ENCODE measurements around the gene KCNJ16.

KCNJ16 gene

DNA sequence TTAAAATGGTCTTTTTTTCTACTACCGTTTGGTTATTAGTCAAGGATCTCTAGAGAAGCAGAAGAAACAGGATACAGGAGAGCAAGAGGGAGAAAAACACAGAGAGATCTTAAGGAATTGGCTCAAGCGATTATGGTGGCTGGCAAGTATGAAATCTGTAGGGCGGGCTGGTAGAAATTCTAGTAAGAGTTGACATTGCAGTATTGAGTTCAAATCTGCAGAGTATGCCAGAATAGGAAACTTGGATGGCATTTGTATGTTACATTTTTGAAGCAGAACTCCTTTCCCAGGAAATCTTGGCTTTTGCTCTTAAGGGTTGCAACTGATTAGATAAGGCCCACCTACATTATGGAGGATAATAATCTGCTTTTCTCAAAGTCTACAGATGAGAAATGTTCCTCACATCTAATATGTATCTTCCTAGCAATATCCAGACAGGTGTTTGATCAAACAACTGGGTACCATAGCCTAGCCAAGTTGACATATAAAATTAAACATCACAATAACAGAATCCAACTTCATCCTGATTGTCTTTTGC, 4.0 kb downstream of the KCNJ16 start:
- no peak overlapping the region for H3K4me3 ChIP-seq (ENCODE audit: low read depth, low read length)
- no peak for DNase-seq (ENCODE audit: low read depth)
- TF ChIP-seq, protein P1, sequence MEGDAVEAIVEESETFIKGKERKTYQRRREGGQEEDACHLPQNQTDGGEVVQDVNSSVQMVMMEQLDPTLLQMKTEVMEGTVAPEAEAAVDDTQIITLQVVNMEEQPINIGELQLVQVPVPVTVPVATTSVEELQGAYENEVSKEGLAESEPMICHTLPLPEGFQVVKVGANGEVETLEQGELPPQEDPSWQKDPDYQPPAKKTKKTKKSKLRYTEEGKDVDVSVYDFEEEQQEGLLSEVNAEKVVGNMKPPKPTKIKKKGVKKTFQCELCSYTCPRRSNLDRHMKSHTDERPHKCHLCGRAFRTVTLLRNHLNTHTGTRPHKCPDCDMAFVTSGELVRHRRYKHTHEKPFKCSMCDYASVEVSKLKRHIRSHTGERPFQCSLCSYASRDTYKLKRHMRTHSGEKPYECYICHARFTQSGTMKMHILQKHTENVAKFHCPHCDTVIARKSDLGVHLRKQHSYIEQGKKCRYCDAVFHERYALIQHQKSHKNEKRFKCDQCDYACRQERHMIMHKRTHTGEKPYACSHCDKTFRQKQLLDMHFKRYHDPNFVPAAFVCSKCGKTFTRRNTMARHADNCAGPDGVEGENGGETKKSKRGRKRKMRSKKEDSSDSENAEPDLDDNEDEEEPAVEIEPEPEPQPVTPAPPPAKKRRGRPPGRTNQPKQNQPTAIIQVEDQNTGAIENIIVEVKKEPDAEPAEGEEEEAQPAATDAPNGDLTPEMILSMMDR (IDR thresholded peaks at IDR 0.05; ENCODE audit: low read depth, low read length, missing control alignments): no peak
- in situ Hi-C loops (cut with HindIII; ENCODE audit: low sequenced_read_pairs): no loop called here

DNA sequence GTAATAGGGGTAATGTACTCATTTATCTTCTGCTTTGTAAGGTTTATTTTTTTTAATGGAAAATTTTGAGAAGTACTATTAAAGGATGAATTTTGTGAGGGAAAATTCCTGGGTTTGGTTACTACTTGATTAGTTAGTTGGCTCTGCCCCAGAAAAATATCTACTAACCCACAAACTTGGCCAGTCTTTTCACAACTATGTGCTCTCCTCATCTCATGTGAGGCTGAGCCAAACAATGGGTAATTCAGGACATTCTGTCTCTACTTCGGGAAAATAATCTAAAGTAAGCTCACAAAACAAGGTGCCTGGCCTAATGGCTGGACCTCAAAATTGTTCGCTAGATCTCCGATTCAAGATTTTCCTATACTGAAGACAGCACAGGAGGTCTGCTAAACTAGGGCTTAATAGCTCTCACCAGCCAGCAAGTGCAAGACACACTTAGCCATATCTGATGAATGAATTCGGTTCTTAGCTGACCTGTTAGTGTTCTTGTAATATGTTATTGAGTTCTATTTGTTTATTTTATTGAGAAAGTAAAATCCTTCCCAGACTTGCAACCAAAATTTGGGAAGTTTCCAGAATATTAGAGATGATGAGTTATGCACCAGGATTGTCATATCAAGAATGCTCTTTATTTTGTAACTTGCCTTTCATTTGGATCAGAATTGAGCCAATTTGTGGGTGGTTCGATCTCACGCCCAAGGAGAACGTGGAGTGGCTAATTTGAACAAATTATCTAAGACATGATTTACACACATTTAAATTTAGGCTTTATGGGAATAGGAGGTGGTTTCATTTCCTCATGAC, 5.7 kb downstream of the KCNJ16 start:
- TF ChIP-seq, protein P1 (IDR thresholded peaks at IDR 0.05; ENCODE audit: low read depth, low read length, missing control alignments): no peak
- H3K4me3 ChIP-seq (ENCODE audit: low read depth, low read length): no peak overlapping the region
- in situ Hi-C loops (cut with HindIII; ENCODE audit: low sequenced_read_pairs): no loop called here
- DNase-seq (ENCODE audit: low read depth): peak; percentile 88

DNA sequence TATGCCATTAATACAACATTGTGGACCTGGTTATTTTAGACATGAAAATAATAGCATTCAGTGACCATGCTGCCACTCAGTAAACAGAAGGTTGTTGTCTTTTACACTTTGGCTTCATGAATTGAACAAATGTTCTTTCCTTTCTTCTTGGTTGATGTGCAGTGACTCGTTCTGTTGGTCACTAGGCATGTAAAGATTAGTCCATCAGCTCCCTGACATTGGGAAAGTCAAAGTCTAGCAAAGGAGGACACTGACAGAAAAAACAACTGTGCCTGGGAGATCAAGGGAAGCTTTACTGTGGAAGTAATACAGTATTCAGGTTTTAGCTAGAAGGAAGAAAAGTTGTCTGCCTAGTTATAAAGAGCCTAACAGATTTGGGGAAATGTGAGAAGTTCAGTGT, 6.9 kb downstream of the KCNJ16 start:
- TF ChIP-seq, protein P1 (IDR thresholded peaks at IDR 0.05; ENCODE audit: low read depth, low read length, missing control alignments): no peak
- no peak overlapping the region for H3K4me3 ChIP-seq (ENCODE audit: low read depth, low read length)
- no peak for DNase-seq (ENCODE audit: low read depth)
- in situ Hi-C loops (cut with HindIII; ENCODE audit: low sequenced_read_pairs): no loop called here

DNA sequence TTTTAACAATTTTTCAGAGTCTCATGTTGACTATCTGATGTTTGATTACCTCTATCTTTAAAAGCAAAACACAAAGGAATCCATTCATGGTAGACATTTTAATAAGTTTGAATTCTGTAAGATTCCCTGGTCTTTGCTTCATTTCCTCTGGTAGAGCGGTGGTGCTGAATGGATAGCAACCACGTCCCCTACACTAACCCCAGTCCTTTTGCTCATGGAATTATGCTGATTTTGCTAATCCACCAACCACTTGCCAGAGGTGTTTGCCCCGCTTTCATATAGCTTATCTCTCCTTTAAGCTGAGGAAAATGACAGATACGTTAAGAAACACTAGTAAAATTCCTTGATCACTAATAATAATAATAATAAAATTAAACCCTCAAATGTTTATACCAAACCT, 9.5 kb downstream of the KCNJ16 start:
- in situ Hi-C loops (cut with HindIII; ENCODE audit: low sequenced_read_pairs): no loop called here
- H3K4me3 ChIP-seq (ENCODE audit: low read depth, low read length): no peak overlapping the region
- no peak for DNase-seq (ENCODE audit: low read depth)
- TF ChIP-seq, protein P1 (IDR thresholded peaks at IDR 0.05; ENCODE audit: low read depth, low read length, missing control alignments): no peak

DNA sequence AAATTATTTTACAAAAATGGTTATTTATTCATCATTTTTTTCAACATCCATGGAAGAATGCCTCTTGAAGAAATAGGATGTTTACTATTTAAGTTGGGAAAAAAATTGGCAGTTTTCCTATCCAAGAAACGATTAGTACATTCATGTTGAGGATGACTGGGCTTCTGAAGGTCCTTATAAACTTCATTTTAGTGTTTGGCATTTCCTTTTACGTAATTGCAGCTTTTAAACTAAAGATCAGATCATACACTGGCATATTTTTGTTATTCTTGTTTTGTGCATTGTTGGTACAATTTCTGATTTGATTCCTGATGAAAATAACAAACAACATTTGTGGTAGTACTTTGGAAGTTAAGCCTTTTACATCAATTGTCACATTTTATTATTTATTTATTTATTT, 11.5 kb downstream of the KCNJ16 start:
- in situ Hi-C loops (cut with HindIII; ENCODE audit: low sequenced_read_pairs): no loop called here
- DNase-seq (ENCODE audit: low read depth): no peak
- H3K4me3 ChIP-seq (ENCODE audit: low read depth, low read length): no peak overlapping the region
- TF ChIP-seq, protein P1 (IDR thresholded peaks at IDR 0.05; ENCODE audit: low read depth, low read length, missing control alignments): no peak

DNA sequence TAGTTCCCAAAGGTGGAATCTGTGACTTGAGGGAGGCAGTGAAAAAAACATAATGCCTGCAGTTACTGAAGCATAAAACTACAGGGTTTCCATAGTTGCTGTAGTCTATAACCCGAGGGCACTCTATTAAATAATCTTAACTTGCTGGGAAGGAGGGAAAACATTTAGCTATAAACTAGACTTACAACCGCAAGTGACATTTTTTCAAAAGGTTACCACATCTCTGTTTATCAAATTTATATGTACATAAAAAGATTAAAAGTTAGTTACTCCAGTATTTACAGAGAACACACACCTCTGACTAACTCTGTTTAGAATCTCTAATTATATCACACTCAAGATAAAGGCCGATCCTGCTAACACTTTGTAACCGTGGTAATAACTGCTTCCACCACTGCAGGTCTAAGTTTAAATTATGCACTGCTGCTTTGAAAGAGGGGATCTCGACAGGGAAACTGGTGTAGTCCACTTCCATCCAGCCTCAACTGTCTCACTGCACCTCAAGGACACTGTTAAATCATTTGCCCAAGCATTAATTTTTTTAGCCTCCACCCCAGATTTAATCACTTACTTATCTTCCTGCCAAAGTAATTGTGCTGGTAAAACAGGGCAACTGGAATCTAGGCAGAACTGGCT, 14.6 kb downstream of the KCNJ16 start:
- TF ChIP-seq, protein P1 (IDR thresholded peaks at IDR 0.05; ENCODE audit: low read depth, low read length, missing control alignments): no peak
- in situ Hi-C loops (cut with HindIII; ENCODE audit: low sequenced_read_pairs): no loop called here
- DNase-seq (ENCODE audit: low read depth): no peak
- no peak overlapping the region for H3K4me3 ChIP-seq (ENCODE audit: low read depth, low read length)

Data from astrocyte of the cerebellum (primary cell).